Fibroblast of lung (primary cell): ENCODE data around the gene SORL1. TPM values are rescaled to one million over a fixed set of nuclear protein-coding genes. Genes with fewer than 3 reads are reported as not detected.

Experiments used
- DNase-seq, 2 donors: peaks; one replicate each; pipeline versions ENCODE4 v3.0.0 to v3.0.0-alpha.2; 2010; ENCODE audit warnings: low read depth in 2 of 2
- H2AFZ ChIP-seq: 2 replicates; pipeline ENCODE4 v1.5.1; 2012; ENCODE audit warnings: low read length, control low read depth, inconsistent platforms
- H3K27ac ChIP-seq: 2 replicates; pipeline ENCODE4 v1.5.1; 2011; ENCODE audit warnings: low read length, control low read depth; ENCODE audit not compliant: insufficient read depth
- H3K27me3 ChIP-seq: 2 replicates; pipeline ENCODE4 v1.5.1; 2011; ENCODE audit warnings: mild to moderate bottlenecking, low read length; ENCODE audit not compliant: control insufficient read depth, insufficient read depth
- H3K36me3 ChIP-seq: 2 replicates; pipeline ENCODE4 v1.5.1; 2011; ENCODE audit warnings: low read length; ENCODE audit not compliant: control insufficient read depth, insufficient read depth
- H3K4me1 ChIP-seq: 2 replicates; pipeline ENCODE4 v1.5.1; 2011; ENCODE audit warnings: low read length; ENCODE audit not compliant: control insufficient read depth, insufficient read depth; ENCODE audit errors: extremely low read depth
- H3K4me2 ChIP-seq: 2 replicates; pipeline ENCODE4 v1.5.1; 2011; ENCODE audit warnings: low read length, control low read depth; ENCODE audit not compliant: insufficient read depth; ENCODE audit errors: extremely low read depth
- H3K4me3 ChIP-seq, 4 experiments: fragments of 200-600 bp in 1 of 4; sonication (generic) in 1 of 4; replicated peaks in 1 of 4; 2 replicates each; pipeline ENCODE4 v1.5.1; 2011 to 2016; ENCODE audit warnings: low read length in 4 of 4, low read depth in 3 of 4, mild to moderate bottlenecking in 3 of 4, control low read depth in 2 of 4, inconsistent platforms in 1 of 4, mixed read lengths in 1 of 4; ENCODE audit not compliant: insufficient read depth in 1 of 4; ENCODE audit errors: control extremely low read depth in 1 of 4
- H3K79me2 ChIP-seq: 2 replicates; pipeline ENCODE4 v1.5.1; 2012; ENCODE audit warnings: mild to moderate bottlenecking, low read length, inconsistent platforms; ENCODE audit not compliant: control insufficient read depth, insufficient read depth
- H3K9ac ChIP-seq: 2 replicates; pipeline ENCODE4 v1.5.1; 2011; ENCODE audit warnings: mild to moderate bottlenecking, low read length, control low read depth; ENCODE audit not compliant: insufficient read depth
- H3K9me3 ChIP-seq: 2 replicates; pipeline ENCODE4 v1.5.1; 2012; ENCODE audit warnings: low read depth, low read length; ENCODE audit not compliant: control insufficient read depth, insufficient read depth
- H4K20me1 ChIP-seq: 2 replicates; pipeline ENCODE4 v1.5.1; 2011; ENCODE audit warnings: low read length; ENCODE audit not compliant: control insufficient read depth, insufficient read depth; ENCODE audit errors: extremely low read depth
- EZH2 ChIP-seq: IDR thresholded peaks from 2 replicates; pipeline ENCODE4 v1.5.1; 2012; ENCODE audit warnings: low read length, control low read depth, mild to moderate bottlenecking; ENCODE audit errors: missing control alignments
- polyA plus RNA-seq, 2 donors: library from polyadenylated mRNA; depleted of rRNA in 1 of 2; stranded (reverse) in 1 of 2; unstranded in 1 of 2; fragments of >200 nt; gene quantifications; 2 replicates each; pipeline ENCODE4 v1.2.1, GENCODE V29; 2011 to 2012; ENCODE audit warnings: missing spikeins in 1 of 2
- total RNA-seq: library from RNA; depleted of rRNA; stranded (reverse); fragments of >200 nt; gene quantifications from 2 replicates; pipeline ENCODE4 v1.2.1, GENCODE V29; 2014
- TF ChIP-seq, protein P1 (sequence below), 2 donors: IDR thresholded peaks in 1 of 2; conservative IDR thresholded peaks in 1 of 2; 1 replicate in 1 of 2; 2 replicates in 1 of 2; pipeline ENCODE4 v1.5.1; 2011 to 2012; ENCODE audit warnings: low read length in 2 of 2, control low read depth in 1 of 2, inconsistent platforms in 1 of 2, low read depth in 1 of 2, mild to moderate bottlenecking in 1 of 2

Gene SORL1
- total and polyA plus RNA-seq, 2 donors (not counting 1 experiment from before 2014, with no cell fraction given) = 0.58 to 10.9 TPM

DNA sequence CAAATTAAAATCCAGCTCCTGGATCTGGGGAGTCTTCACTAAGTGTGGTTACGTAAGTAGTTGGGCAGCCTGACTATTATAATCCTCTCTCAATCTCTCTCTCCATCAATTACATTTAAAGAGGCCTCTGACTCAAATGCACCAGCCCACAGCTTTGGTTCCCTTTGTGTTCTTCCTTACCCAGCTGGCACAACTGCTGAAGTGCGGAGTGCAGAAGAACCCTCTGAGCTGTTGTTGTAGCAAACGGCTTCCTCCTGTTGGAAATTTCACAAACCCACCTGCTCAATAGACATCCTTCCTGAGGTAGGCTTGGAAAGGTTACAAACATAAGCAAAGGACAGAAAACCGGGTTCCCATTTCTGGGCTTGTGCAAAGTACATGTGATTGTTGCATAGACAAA lies 17.0 kb upstream of the SORL1 start:
- DNase-seq = no peak
- H3K27me3 ChIP-seq = peaks cover 5% of the 10 kb centered on the region

DNA sequence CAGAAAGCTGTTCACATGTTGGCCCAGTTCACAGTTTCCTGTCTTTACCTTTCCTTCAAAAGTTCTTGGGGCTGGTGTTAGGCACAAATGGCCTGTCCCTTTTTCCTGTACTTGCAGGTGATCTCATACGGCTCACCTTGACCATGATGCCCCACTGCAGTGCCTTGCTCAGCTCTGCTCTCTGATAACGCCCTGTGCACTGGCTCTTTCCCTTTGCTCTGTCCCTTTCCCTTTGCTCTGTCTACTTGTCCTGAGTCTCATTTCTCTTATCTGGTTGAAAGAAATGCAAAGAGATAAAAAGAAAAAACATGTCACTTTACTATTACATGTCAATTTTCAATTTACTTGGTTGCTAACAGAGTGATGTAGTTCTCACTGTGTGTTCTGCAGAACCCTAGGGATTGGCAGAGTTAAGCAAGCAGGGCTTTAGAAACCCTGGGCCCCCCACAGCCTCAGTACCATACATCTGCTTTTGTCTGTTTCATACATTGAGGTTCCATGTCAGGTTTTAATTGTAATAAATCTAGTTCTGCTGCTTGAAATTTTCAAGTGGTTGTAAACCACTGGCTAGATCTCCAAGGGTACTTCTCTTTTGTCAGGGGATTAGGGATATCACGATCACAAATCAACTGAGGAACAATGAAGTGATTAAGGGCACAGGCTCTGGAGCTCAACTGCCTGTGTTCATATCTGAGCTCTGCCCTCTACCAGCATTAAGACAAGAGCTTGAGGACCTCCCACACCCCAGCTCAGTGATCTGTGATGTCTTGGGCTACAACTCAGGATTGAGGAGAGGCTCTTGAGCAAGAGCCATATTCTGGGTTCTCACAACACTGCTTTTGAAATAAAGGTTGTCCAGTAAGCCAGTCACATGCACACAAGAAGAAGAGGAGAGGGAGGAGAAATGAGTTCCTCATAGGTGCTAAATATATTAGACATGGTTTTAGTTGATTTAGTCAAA lies 16.3 kb upstream of the SORL1 start:
- Histone ChIP-seq H3K4me1 (no peaks in the 10 kb centered on the region), H4K20me1 (no peaks in the 10 kb centered on the region), H3K36me3 (no peaks in the 10 kb centered on the region), H3K9me3 (no peaks in the 10 kb centered on the region), H2AFZ (no peak overlapping the region), H3K27ac (no peak overlapping the region), H3K27me3 (peaks cover 5% of the 10 kb centered on the region), H3K4me3 (no peak overlapping the region), H3K9ac (no peak overlapping the region), H3K79me2 (no peaks in the 10 kb centered on the region), H3K4me2 (no peak overlapping the region)
- TF ChIP-seq, protein P1, sequence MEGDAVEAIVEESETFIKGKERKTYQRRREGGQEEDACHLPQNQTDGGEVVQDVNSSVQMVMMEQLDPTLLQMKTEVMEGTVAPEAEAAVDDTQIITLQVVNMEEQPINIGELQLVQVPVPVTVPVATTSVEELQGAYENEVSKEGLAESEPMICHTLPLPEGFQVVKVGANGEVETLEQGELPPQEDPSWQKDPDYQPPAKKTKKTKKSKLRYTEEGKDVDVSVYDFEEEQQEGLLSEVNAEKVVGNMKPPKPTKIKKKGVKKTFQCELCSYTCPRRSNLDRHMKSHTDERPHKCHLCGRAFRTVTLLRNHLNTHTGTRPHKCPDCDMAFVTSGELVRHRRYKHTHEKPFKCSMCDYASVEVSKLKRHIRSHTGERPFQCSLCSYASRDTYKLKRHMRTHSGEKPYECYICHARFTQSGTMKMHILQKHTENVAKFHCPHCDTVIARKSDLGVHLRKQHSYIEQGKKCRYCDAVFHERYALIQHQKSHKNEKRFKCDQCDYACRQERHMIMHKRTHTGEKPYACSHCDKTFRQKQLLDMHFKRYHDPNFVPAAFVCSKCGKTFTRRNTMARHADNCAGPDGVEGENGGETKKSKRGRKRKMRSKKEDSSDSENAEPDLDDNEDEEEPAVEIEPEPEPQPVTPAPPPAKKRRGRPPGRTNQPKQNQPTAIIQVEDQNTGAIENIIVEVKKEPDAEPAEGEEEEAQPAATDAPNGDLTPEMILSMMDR (conservative IDR thresholded peaks at IDR 0.05 in 1 of 2, IDR thresholded peaks at IDR 0.05 in 1 of 2; ENCODE audit: low read depth in 1 of 2, low read length in 2 of 2) = no peak
- no peak for TF ChIP-seq EZH2
- no peak for DNase-seq

More for the DNA sequence above, 17.0 kb upstream of the SORL1 start:
- Histone ChIP-seq H3K9me3 (no peaks in the 10 kb centered on the region), H3K36me3 (no peaks in the 10 kb centered on the region), H3K27ac (no peak overlapping the region), H3K4me2 (no peak overlapping the region), H2AFZ (no peak overlapping the region), H3K79me2 (no peaks in the 10 kb centered on the region), H3K4me1 (no peaks in the 10 kb centered on the region), H3K9ac (no peak overlapping the region), H4K20me1 (no peaks in the 10 kb centered on the region), H3K4me3 (no peak overlapping the region)
- TF ChIP-seq, protein P1 (conservative IDR thresholded peaks at IDR 0.05 in 1 of 2, IDR thresholded peaks at IDR 0.05 in 1 of 2; ENCODE audit: low read depth in 1 of 2, low read length in 2 of 2) = no peak
- no peak for TF ChIP-seq EZH2

DNA sequence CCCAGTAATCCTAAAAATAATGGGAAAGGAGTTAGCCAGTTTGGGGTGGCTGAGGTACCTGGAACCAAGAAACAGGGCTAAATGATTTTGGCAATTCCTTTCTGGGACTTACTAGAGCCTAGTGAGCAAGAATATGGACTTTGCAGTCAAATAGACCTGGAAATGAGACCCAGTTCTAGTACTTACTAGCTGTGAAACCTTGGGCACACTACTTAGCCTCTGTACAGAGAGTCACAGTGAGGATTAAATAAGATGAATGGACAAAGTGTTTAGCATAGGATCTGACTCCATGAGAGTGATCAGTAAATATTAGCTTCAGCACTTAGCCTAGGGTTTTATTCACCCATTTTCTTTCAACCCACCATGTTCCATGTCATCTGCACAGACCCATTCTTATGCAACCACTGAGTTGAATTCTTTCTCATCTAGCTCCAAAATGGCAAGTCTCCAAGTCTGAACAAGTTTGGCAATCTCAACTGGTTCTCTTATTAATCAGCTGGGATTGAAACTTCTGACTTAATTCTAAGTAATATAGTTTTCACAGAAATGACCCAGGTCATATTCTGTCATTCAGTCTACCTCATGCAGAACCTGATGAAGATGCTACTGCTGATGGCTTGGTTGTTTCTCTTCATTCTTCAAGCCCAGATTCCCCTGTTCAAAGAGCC lies 15.0 kb upstream of the SORL1 start:
- H3K4me3 ChIP-seq = no peak overlapping the region
- H4K20me1 ChIP-seq = no peaks in the 10 kb centered on the region
- no peak overlapping the region for H3K9ac ChIP-seq
- H3K36me3 ChIP-seq = no peaks in the 10 kb centered on the region
- no peak for TF ChIP-seq EZH2
- no peak overlapping the region for H3K4me2 ChIP-seq
- peak; percentile 28 to 51 for DNase-seq
- H3K27ac ChIP-seq = no peak overlapping the region
- peaks cover 5% of the 10 kb centered on the region for H3K27me3 ChIP-seq
- no peaks in the 10 kb centered on the region for H3K79me2 ChIP-seq
- H2AFZ ChIP-seq = no peak overlapping the region
- no peaks in the 10 kb centered on the region for H3K9me3 ChIP-seq
- no peaks in the 10 kb centered on the region for H3K4me1 ChIP-seq
